ENCODE measurements around the gene PACRG. TPM values are rescaled to one million over a fixed set of nuclear protein-coding genes. Genes with fewer than 3 reads are reported as not detected.

The PACRG gene
- total and polyA plus RNA-seq, 10 of the 15 experiments (the other 5 are each of a cell fraction or from before 2014, with no cell fraction given): not detected

DNA sequence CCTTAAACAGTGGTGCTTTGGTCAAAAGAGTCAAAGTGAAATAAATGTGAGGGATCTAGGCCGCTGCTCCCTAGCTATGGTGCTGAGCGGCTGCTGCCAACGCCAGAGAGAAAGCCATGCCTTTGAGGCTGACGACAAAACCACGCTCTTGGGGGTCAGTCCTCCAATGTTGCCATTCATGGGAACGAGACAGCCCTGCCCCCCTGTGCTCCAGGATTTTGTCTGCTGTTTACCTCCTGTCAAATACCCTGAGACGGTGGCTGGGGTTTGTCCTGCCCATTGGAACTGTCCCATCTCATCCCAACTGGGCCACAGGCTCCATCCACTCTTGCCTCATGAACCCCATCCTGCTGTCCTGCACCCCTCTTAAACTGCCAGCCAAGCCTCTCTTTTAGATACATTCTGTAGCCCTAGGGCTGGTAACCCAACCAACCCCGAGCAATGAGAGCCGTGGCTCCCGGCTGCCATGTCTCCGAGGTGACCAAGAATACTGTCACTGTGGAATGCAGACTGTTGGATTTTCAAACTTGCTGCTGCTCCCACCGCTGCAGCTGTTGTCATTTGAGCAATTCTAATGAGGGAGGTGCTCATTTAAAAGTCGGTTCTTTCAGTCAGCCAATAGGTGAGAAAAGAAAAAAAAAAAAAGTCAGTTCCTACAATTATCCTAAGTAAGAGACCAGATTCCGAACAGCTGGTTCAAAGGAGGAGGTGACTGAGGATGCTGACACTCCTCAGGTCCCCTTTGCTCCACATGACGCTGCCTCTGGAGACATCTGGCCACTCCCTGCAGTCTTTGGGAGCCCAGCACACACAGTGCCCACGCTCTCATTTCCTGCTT lies 613.7 kb downstream of the PACRG start (continued):
- TF ChIP-seq, protein P1, sequence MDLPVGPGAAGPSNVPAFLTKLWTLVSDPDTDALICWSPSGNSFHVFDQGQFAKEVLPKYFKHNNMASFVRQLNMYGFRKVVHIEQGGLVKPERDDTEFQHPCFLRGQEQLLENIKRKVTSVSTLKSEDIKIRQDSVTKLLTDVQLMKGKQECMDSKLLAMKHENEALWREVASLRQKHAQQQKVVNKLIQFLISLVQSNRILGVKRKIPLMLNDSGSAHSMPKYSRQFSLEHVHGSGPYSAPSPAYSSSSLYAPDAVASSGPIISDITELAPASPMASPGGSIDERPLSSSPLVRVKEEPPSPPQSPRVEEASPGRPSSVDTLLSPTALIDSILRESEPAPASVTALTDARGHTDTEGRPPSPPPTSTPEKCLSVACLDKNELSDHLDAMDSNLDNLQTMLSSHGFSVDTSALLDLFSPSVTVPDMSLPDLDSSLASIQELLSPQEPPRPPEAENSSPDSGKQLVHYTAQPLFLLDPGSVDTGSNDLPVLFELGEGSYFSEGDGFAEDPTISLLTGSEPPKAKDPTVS (IDR thresholded peaks at IDR 0.05; ENCODE audit: low read depth, low read length): no peak

DNA sequence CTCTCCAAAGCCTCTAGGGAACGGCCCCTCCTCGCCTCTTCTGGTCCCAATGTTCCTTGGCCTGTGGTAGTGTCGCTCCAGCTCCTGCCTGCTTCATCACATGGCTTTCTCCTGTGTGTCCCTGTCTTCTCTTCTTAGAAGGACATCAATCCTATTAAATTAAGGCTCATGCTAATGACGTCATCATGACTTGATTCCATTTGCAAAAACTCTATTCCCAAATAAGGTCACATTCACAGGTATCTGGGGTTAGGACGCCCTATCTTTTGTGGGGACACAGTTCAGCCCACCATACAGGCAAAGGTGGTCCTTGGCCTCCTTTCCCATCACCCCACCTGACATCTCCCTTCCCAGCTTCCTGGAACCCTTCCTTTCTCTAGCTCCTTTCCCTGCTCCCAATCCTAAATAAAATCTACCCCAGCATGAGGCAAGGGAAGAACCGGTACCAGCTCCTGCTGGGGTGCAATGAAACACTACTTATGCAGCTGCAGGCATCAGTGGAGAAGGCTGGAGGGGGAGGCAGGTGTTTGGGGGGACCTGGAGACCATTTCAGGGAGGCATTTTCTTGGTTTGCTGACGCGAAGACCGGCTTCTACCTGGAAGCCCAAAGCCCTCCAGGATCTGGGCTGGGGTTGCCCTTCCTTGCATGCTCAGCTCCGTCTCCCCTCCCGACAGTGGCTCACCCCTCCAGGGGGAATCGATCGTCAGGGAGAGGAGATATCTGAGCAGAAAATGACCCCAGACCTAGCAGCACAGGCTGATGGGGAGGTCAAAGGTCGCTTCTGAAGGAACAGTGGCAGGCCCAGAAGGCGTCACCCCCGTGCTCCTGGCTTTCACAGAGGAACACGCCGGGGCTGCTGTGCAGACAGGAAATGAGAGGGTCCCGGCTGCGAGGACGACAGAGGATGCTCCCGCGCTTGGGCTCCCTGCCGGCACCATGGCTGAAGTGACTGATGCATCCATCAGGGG lies 615.1 kb downstream of the PACRG start:
- Histone ChIP-seq H3K4me1 (ENCODE audit: control insufficient read depth, insufficient read depth, low read length) (no peaks in the 10 kb centered on the region), H3K79me2 (ENCODE audit: control insufficient read depth, insufficient read depth, low read length) (no peaks in the 10 kb centered on the region), H3K4me2 (ENCODE audit: control insufficient read depth, insufficient read depth) (no peak overlapping the region), H2AFZ (ENCODE audit: control insufficient read depth, low read depth, low read length) (no peak overlapping the region), H3K27ac (ENCODE audit: control insufficient read depth, insufficient read depth) (no peak overlapping the region), H3K27me3 (replicated peaks in 1 of 2; ENCODE audit: control insufficient read depth in 2 of 2, insufficient read depth in 2 of 2, low read length in 1 of 2) (no peaks in the 10 kb centered on the region; a peak in 1 of 4 replicates), H3K36me3 (ENCODE audit: control insufficient read depth in 2 of 2, insufficient read depth in 2 of 2, low read length in 1 of 2) (no peaks in the 10 kb centered on the region), H4K20me1 (ENCODE audit: control insufficient read depth, insufficient read depth) (no peaks in the 10 kb centered on the region), H3K9me3 (replicated peaks; ENCODE audit: control insufficient read depth, insufficient read depth, low read length) (no peaks in the 10 kb centered on the region), H3K4me3 (no peak overlapping the region), H3K9ac (ENCODE audit: control insufficient read depth, insufficient read depth, low read length) (no peak overlapping the region)
- 51% methylated on average over 21 of the region's 24 CpGs for WGBS (ENCODE audit: insufficient coverage, insufficient replicate concordance, low lambda C conversion rate, missing lambda C conversion rate)
- RAD21 ChIA-PET (ENCODE audit: unreplicated experiment): no interaction called here
- ATAC-seq (no peak), FAIRE-seq (no peak), DNase-seq (ENCODE audit: low read depth, low spot score) (no peak)
- TF ChIP-seq, protein P2, sequence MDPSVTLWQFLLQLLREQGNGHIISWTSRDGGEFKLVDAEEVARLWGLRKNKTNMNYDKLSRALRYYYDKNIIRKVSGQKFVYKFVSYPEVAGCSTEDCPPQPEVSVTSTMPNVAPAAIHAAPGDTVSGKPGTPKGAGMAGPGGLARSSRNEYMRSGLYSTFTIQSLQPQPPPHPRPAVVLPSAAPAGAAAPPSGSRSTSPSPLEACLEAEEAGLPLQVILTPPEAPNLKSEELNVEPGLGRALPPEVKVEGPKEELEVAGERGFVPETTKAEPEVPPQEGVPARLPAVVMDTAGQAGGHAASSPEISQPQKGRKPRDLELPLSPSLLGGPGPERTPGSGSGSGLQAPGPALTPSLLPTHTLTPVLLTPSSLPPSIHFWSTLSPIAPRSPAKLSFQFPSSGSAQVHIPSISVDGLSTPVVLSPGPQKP (IDR thresholded peaks at IDR 0.05; ENCODE audit: low read depth, low read length): no peak
- TF ChIP-seq ATF7 (IDR thresholded peaks at IDR 0.05; ENCODE audit: low read depth): peak; percentile 77
- no peak for TF ChIP-seq IRF4 (IDR thresholded peaks at IDR 0.05; ENCODE audit: low read depth, low read length)
- CTCF ChIA-PET: no interaction called here
- SMC1A ChIA-PET (ENCODE audit: uncharacterized antibody, unreplicated experiment): no interaction called here
- POLR2A ChIA-PET: no interaction called here
- in situ Hi-C loops (cut with MboI): no loop called here
- intact Hi-C loops (cut with micrococcal nuclease; ENCODE audit: unreplicated experiment): no loop called here
- no TSS peak for BruUV-seq (replicated peaks)
